PC-3 (cell line): ENCODE results near the gene MAGI1.

ENCODE experiments used
- EZH2phosphoT487 ChIP-seq: fragments of 300-600 bp; sonication (generic); IDR thresholded peaks from 2 replicates; pipeline ENCODE4 v1.6.1; 2018; ENCODE audit warnings: mild to moderate bottlenecking, antibody characterized with exemption, low read length, borderline replicate concordance
- TF ChIP-seq, protein P1 (sequence below): fragments of 300-600 bp; sonication (generic); conservative IDR thresholded peaks from 2 replicates; pipeline ENCODE4 v1.5.1; 2017; ENCODE audit warnings: antibody characterized with exemption, low read depth, mild to moderate bottlenecking, low read length

GRCh38 chr3:65938676-65939075 is 100.0 kb downstream of the MAGI1 start:
- TF ChIP-seq, protein P1, sequence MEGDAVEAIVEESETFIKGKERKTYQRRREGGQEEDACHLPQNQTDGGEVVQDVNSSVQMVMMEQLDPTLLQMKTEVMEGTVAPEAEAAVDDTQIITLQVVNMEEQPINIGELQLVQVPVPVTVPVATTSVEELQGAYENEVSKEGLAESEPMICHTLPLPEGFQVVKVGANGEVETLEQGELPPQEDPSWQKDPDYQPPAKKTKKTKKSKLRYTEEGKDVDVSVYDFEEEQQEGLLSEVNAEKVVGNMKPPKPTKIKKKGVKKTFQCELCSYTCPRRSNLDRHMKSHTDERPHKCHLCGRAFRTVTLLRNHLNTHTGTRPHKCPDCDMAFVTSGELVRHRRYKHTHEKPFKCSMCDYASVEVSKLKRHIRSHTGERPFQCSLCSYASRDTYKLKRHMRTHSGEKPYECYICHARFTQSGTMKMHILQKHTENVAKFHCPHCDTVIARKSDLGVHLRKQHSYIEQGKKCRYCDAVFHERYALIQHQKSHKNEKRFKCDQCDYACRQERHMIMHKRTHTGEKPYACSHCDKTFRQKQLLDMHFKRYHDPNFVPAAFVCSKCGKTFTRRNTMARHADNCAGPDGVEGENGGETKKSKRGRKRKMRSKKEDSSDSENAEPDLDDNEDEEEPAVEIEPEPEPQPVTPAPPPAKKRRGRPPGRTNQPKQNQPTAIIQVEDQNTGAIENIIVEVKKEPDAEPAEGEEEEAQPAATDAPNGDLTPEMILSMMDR: no peak
- TF ChIP-seq EZH2phosphoT487: no peak
